ENCODE measurements around the gene CT47A1.

GRCh38 chrX:121009764-121010163 is 24.2 kb upstream of the CT47A1 start:
- no peak for TF ChIP-seq CTCF (IDR thresholded peaks at IDR 0.05; ENCODE audit: borderline replicate concordance, extremely low read depth, low read length, poor library complexity, severe bottlenecking)
- no peak for TF ChIP-seq EZH2 (IDR thresholded peaks at IDR 0.05; ENCODE audit: borderline replicate concordance, low read depth, low read length, severe bottlenecking)
